Left lobe of liver (tissue), 2 donors: ENCODE results near the gene SPPL3. TPM values are rescaled to one million over a fixed set of nuclear protein-coding genes. Genes with fewer than 3 reads are reported as not detected.

Experiments used
- ATAC-seq: fragments of 200-7000 bp; cut with Tn5 transposase; one replicate; pipeline ENCODE4 v1.9.1; 2020; ENCODE audit warnings: mild to moderate bottlenecking, moderate library complexity
- DNase-seq: peaks from one replicate; pipeline ENCODE4 v3.0.0-alpha.2; 2020; ENCODE audit warnings: low spot score
- total RNA-seq: library from RNA; stranded (reverse); gene quantifications from one replicate; pipeline ENCODE4 v1.2.1, GENCODE V29; 2021
- donor health status: DM: no; HTN: no; CAD: no; lungs with moderate emphysema.
- donor health status: DM: no; HTN: yes; CAD: no.

Gene SPPL3
- total RNA-seq, 1 donor from 2014 or later: 17.5 TPM

DNA sequence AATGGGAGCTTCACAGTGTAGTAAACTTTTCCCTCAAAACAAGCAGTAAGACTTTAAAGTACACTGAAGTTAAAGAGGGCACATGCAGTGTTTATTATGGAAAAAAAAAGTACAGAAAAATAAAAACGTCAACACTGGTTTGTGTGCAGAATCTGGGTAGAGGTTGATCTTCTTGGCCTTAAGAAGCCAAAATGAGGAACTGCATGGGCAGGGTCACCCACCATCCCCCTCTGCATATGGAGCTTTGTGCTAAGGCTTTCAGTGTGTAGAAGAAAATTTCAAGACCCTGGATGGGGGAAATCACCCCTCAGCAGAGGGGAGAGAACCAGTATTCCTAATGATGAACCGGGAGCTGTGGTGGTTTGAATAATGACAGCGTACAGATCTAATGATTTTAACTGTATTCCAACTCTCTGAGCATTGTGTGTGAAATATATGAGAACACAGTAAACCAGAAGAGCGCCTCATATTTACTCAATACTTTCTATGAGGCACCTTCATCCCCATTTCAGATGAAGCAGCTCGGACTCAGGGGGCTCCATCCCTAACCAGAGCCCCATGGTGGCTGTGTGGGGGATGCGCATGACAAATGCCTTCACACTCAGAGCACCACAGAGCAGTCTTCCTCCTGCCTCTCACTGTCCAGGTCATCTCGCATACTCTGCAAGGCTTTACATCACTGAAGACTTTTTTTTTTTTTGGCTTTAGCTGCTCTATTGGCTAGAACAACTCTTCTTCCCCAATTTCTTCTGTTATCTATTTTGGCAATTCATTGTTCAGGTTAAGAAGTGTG lies 145.2 kb downstream of the SPPL3 start:
- DNase-seq: no peak
- no peak for ATAC-seq

DNA sequence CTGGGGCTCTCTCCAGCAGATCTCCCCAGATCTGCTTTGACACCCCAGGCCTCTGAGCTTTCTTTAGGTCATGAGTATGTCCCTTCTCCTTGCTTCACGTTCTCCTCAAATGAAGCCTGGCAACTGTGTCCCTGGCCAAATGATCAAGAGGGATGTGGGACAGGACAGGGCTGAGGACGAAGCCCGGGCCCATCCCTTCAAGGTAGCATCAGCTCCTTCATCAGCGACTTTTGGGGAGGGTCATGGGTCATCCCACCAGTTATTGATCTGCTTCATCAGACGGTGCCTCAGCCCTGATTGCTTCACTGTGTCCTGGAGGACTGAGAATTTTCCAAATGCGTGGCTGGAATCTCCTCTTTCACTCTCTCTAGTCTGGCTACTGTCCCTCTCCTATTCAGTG lies 146.2 kb downstream of the SPPL3 start:
- ATAC-seq (peak; percentile 33), DNase-seq (no peak)

DNA sequence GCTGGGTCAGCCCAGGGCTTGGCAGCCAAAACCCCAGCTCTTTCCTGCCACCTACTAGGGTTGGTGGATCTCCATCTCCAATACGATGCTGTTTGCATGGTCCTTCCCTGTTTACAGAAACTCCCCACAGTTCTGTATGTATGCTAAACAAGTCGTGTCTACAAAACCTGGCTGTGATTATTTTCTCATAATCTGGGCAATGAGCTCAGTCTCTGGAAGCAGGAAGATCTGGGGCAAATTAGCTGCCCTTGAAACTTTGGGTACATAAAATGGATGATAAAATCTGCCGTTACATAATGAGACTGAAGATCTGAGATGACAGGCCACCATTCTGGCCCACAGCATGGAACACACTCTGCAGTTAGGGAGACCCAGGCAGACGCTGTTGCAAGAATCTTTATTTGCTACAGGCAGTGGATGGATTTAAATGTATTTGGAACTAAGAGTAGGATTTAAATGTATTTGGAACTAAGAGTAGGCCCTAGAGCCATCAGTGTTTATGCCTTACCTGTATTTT lies 146.9 kb downstream of the SPPL3 start:
- DNase-seq (no peak), ATAC-seq (no peak)

DNA sequence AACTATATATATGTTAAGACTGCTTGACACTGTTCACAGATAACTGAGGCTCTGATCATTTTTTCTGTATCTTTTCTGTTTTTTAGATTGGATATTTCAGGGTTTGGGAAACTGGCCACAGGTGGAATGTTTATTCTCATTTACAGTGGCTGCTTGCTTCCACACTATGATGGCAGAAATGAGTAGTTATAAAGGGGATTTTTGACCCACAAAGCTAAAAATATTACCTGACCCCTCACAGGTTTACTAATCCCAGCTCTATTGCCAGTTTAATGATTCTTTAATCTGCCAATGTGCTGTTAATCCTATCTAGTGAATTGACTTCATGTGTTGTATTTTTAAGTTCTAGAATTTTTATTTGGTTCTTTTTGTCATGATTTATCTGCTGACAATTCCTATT lies 148.9 kb downstream of the SPPL3 start:
- DNase-seq: no peak
- ATAC-seq: no peak

DNA sequence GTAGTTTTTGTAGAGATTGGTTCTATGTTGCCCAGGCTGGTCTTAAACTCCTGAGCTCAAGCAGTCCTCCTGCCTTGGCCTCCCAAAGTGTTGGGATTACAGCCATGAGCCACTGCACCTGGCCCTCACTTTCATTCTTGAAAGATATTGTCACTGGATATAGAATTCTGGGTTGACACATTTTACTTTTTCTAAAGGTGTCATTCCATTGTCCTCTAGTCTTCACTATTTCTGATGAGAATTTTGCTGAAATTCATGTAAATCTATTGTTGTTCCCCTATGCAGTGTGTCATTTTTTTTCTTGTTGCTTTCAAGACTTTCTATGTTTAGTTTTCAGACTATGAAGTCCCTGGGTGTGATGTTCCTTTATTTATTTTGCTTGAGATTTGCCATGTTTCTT lies 149.4 kb downstream of the SPPL3 start:
- DNase-seq: no peak
- no peak for ATAC-seq

DNA sequence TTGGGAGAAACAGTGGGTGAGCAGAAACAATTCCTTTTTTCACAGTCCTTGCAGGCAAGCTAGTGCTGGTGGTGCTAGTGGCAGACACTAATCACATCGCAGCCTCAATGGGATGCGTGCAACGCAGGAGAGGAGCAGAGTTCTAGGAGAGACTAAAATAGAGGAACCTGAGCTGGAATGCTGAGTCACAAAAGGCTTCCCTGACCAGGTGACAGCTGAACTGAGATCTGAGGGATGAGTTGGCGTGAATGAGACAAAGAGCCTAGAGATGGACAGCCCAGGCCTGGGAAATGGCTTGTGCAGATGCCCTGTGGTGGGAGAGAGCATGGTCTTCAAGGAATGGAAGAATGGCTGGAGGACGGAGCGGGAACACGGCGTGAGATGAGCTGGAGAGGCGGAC lies 152.8 kb downstream of the SPPL3 start:
- DNase-seq (no peak), ATAC-seq (no peak)

DNA sequence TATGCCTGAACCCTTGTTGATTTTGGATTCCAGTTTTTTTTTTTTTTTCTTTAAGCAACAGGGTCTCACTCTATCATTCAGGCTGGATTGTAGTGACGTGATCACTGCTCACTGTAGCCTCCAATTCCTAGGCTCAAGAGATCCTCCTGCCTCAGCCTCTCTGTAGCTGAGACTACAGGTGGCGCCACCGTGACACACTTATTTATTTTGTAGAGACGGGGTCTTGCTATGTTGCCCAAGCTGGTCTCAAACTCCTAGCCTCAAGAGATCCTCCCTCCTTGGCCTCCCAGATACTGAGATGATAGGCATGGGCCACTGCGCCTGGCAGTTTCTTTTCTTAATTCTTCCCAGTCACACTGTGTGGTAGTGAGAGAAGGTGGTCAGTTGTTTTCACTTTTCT lies 153.4 kb downstream of the SPPL3 start:
- no peak for DNase-seq
- no peak for ATAC-seq

DNA sequence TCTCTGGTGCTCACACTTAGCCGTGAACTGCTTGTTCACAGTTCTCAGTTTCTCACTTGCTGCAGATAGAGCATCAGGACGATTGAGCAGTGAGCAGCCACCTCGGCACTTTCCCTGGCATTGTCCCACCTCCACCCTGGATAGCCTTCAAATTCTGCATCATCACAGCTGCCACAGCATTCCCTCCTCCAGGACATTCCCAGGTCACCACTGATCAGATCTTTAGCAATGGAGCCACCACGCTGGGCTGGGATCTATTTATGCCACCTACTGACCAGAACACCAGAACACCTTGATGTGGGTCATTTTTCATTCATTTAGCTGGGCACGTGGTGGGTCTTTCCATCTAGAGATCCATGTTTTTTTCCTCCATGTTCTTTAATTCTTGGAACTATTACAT lies 154.9 kb downstream of the SPPL3 start:
- DNase-seq (no peak), ATAC-seq (peak; percentile 70)

DNA sequence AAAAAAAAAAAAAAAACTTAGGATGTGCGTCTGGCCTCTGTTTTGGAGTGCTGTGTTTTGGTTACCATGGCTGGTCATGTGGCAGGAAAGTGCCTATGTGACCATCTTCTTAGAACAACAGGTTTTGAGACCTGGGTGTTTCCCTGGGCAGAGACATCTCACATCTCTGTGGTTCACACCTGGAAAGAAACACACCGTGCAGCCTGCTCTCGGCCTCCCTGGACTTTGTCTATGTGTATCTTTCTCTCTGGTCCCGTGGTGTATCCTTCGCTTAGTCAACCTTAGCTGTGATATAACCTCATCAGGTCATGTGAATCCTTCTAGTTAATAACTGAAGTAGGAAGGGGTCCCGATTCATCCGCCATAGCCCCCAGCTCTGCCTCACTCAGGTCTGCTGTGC lies 155.9 kb downstream of the SPPL3 start:
- ATAC-seq (peak; percentile 69), DNase-seq (no peak)

DNA sequence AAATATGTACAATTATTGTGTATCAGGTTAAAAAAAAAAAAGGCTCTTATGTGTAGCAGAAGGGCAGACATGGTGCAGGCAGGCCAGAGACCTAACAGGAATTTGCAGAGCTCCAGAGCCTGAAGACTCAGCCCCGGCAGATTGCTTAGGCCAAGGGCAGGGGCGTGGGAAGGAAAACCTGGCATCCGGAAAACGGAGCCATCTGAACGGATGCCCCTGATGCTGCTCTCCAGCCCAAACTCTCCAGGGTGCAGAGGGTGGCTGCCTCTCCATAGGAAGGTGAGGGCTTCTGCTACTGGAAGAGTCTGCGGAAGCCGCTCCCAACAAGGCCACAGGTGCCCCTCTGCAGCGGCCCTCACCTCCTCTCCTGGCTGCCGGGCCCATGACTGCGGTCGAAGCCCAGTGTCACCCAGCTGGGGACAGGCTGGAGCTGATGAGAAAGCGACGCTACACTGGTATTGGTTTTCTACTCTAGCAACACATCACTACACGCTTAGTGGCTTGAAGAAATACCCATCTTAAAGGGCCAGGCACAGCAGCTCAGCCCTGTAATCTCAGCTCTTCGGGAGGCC lies 159.2 kb downstream of the SPPL3 start:
- ATAC-seq (no peak), DNase-seq (no peak)

DNA sequence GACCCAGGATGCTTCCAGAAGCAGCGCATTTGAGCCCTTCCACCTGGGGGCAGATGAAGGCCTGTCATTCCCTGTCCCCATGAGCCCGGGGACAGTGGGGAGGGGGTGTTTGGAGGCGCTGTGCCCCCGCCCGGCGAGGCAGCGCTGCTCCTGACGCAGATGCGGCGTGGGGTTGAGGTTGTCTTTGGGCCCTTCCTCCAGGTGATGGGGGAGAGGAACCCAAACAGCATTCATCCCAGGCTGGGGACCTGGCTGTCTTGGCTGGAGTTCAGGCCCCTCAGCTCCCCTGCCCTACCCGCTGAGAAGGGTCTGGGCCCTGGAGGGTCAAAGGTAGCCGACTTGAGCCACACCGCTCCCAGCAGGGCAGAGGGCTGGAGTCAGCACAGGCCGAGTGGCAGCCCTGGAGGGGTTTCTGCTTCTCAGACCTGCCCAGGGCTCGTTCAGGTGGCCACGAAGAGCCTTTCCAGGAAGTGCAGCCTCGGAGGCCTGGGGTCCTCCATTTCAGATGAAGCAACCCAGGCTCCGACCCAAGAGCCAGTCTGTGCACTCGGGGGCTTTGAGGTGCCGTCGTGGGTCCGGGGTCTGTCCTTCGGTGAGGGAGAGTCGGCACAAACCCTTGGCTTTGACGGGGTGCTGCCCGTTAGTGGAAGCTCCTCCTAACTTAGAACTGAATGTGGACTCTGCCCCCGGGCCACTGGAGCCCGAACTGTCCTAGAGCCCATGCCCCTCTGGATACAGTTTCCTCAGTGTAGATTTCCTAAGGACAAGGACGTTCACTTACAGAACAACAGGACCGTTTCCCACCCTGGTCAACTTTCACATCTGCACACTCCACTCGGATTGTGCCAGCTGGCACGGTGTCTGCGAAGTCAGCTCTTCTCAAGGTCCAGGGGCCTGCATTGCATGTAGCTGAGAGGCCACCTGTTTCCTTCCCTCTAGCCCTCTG lies 162.4 kb downstream of the SPPL3 start:
- ATAC-seq (peak; percentile 59), DNase-seq (peak; percentile 69)

DNA sequence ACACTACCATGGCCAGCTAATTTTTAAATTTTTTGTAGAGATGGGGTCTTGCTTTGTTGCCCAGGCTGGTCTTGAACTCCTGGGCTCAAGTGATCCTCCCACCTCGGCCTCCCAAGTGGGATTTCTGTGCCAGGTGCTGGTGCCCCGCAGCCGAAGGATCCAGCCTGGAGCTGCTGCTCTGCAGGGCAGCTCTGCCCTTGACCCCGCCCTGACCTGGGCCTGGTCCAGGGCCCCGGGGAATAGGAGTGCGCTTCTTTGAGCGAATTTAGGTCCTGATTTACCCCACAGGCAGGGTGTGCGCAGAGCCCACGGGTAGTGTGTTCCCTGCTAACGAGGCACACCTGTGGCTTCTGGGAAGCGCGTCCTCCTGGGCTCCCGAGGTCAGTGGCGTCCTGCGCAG lies 163.3 kb downstream of the SPPL3 start:
- DNase-seq (no peak), ATAC-seq (peak; percentile 8)

DNA sequence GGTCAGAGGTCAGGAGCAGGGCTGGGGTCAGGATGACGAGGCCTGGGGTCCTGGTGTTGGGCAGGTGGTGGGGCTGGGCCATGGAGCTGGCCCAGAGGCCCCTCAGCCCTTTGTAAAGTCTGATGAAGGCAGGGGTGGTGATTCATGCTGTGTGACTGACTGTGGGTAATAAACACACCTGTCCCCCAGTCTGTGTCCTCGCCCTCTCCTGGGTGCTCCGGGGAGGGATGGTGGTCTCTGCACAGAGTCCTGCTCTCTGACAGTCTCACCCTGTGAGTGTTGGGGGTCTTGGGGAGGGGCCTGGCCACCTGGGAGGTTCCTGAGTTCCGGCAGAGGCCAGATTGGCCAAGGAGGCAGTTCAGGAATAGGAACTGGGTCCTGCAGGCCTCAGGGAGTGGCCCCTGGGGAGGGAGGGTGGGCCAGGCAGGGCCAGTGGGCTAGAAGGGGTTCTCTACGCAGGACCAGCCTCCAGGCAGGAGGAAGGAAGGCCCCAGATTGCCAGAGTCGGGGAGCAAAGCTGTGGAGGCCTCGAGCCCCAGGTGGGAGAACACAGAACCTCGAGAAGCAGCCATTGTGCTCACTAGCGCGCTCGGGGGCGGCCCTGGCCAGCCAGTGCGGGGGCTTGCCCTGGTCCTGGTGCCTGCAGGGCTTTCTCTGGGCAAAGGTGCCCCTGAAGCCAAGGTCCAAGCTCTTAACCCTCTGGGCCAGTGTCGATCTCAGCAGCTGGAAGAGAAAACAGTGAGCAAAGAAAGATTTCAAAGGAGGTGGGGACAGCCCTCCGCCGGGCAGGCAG lies 164.1 kb downstream of the SPPL3 start:
- DNase-seq (peak; percentile 55), ATAC-seq (peak; percentile 56)

DNA sequence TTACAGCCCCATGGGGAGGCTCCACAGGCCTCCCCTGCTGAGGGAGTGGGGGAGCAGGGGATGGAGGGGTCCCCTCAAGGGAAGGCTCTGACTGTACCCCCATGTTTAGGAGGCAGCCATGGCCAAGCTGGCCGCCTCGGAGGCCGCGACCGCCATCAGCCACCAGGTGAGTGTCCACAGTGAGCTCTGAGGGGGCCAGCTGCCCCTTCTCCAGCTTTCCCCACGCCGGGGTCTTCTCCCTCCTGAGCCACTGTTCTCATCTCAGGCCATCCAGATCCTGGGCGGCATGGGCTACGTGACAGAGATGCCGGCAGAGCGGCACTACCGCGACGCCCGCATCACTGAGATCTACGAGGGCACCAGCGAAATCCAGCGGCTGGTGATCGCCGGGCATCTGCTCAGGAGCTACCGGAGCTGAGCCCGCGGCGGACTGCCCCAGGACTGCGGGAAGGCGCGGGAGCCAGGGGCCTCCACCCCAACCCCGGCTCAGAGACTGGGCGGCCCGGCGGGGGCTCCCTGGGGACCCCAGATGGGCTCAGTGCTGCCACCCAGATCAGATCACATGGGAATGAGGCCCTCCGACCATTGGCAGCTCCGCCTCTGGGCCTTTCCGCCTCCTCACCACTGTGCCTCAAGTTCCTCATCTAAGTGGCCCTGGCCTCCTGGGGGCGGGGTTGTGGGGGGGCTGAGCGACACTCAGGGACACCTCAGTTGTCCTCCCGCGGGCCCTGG lies 165.0 kb downstream of the SPPL3 start:
- peak; percentile 2 for ATAC-seq

DNA sequence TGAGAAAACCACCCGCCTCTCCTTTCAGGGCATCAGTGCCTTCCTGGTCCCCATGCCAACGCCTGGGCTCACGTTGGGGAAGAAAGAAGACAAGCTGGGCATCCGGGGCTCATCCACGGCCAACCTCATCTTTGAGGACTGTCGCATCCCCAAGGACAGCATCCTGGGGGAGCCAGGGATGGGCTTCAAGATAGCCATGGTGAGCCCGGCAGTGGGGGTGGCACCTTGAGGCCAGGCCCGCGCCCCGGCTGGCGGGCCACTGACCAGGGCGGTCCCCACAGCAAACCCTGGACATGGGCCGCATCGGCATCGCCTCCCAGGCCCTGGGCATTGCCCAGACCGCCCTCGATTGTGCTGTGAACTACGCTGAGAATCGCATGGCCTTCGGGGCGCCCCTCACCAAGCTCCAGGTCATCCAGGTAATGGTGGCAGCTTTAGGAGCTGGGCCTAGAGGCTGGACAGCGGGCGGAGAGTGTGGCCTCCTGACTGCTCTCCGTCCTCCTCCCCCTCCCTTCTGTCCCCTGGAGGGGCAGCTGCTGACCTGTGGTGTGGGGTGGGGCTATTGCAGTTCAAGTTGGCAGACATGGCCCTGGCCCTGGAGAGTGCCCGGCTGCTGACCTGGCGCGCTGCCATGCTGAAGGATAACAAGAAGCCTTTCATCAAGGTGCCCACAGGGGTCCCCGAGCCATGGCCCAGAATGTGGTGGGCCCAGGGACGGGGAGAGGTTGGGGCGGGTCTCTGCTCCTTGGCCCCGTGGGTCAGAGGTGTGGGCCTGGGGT lies 165.7 kb downstream of the SPPL3 start:
- ATAC-seq: peak; percentile 64
- DNase-seq: peak; percentile 75

More for the DNA sequence above, 165.0 kb downstream of the SPPL3 start:
- no peak for DNase-seq

DNA sequence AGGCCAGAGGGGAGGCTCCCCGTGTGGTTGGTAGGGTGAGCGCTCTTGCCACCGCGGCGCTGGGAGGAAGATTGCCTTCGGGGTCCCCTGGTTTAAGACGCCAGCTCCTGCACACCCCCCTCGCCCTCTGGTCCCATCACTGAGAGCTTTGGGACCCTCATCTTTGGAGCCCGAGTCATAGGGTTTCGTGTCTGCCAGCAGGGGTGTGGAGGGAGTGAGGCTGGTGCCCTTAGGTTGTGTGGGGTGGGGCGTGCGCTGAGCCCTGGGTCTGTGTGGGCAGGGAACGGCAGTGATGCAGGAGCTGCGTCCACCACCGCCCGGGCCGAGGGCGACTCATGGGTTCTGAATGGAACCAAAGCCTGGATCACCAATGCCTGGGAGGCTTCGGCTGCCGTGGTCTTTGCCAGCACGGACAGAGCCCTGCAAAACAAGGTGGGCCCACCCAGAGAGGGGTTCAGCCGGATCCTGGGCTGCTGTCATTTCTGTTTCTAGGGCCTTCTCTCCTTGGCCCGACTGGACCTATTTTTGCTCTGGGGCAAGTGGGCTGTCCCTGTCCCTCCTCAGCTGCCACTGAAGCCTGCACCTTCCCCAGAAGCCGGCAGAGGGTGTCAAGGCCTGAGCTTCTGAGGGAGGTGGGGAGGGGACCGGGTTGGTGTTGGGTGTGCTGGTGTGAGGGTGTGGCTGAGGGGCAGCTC lies 166.5 kb downstream of the SPPL3 start:
- DNase-seq (no peak), ATAC-seq (no peak)

DNA sequence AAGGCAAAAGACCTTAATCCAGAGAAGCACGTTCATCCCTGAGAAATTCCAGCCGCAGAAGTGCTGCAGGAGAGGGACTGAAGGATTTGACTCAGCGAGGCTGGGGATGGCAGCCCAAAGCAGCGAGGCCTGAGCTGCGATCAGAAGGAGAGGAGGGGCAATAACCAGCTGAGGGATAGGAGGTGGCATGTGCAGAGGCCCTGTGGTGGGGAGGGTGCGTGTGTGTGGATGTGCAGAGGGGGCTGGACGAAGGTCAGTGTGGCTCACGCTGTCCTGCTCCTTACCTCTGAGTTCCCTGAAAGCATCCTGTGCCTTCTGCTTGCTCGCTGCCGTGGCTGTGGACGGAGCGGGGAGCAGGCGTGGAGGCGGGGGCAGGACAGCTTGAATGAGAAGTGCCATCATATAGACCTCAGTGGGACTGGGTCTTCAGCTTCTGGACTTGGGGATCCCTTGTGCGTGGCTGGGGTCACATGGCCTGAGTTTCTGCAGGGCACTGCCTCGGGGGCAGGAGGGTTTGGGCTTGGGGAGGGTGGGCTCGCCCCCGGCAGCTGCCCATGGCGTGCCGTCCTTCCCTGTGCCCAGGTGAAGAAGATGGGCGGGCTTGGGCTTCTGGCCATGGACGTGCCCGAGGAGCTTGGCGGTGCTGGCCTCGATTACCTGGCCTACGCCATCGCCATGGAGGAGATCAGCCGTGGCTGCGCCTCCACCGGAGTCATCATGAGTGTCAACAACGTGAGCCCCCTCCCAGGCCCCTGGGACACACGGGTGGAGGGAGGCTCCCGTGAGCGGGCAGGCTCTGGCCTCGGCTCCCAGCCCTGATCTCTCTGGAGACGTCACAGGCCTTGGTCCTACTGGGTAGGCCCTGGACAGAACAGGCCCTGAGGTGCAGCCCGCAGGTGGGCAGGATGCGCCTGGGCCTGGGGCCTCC lies 167.5 kb downstream of the SPPL3 start:
- ATAC-seq (no peak), DNase-seq (no peak)
